Measurements from ENCODE around the gene CERCAM. TPM values are rescaled to one million over a fixed set of nuclear protein-coding genes. Genes with fewer than 3 reads are reported as not detected.
"Not testable (repeated sequence)": the region's sequence is repeated elsewhere in the genome, so short reads cannot be mapped to it uniquely, and the experiment has no call there.

Gene CERCAM
- total and polyA plus RNA-seq, 8 donors: 13.0 to 29.9 (median 18.8) TPM

DNA sequence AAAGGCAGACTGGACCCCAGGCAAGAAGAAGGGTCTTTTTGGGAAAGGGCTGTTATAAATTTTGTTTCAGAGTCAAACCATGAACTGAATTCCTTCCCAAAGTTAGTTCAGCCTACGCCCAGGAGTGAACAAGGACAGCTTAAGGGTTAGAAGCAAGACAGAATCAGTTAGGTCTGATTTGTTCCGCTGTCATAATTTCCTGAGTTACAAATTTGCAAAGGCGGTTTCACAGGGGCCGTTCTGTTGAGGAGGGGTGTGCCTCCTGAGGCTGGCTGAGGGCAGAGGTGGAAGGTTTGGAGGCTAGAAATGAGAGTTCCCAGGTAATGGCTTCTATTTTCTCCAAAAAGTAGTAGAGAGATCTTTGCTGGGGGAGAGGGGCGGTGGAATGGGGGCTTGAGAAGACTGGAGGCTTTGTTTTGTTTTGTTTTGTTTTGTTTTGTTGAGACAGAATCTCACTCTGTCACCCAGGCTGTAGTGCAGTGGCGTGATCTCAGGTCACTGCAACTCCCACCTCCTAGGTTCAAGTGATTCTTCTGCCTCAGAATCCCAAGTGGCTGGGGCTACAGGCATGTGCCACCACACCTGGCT lies 4.1 kb upstream of the CERCAM start:
- no peak for DNase-seq
- no peak overlapping the region for H3K4me3 ChIP-seq
- H3K9me3 ChIP-seq: no peaks in the 10 kb centered on the region
- no peak overlapping the region for H3K27ac ChIP-seq
- H3K4me1 ChIP-seq: peaks cover 6 to 12% (median 8%) of the 10 kb centered on the region in 3 donors
- FAIRE-seq: no peak
- H3K36me3 ChIP-seq: no peaks in the 10 kb centered on the region
- TF ChIP-seq, protein P1, sequence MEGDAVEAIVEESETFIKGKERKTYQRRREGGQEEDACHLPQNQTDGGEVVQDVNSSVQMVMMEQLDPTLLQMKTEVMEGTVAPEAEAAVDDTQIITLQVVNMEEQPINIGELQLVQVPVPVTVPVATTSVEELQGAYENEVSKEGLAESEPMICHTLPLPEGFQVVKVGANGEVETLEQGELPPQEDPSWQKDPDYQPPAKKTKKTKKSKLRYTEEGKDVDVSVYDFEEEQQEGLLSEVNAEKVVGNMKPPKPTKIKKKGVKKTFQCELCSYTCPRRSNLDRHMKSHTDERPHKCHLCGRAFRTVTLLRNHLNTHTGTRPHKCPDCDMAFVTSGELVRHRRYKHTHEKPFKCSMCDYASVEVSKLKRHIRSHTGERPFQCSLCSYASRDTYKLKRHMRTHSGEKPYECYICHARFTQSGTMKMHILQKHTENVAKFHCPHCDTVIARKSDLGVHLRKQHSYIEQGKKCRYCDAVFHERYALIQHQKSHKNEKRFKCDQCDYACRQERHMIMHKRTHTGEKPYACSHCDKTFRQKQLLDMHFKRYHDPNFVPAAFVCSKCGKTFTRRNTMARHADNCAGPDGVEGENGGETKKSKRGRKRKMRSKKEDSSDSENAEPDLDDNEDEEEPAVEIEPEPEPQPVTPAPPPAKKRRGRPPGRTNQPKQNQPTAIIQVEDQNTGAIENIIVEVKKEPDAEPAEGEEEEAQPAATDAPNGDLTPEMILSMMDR (IDR thresholded peaks at IDR 0.05): no peak
- intact Hi-C loops (cut with DNase I): no loop called here
- WGBS, 2 donors: 62 to 71% methylated on average over 6 of the region's 6 CpGs
- ATAC-seq: no peak
- H3K27me3 ChIP-seq: no peaks in the 10 kb centered on the region

DNA sequence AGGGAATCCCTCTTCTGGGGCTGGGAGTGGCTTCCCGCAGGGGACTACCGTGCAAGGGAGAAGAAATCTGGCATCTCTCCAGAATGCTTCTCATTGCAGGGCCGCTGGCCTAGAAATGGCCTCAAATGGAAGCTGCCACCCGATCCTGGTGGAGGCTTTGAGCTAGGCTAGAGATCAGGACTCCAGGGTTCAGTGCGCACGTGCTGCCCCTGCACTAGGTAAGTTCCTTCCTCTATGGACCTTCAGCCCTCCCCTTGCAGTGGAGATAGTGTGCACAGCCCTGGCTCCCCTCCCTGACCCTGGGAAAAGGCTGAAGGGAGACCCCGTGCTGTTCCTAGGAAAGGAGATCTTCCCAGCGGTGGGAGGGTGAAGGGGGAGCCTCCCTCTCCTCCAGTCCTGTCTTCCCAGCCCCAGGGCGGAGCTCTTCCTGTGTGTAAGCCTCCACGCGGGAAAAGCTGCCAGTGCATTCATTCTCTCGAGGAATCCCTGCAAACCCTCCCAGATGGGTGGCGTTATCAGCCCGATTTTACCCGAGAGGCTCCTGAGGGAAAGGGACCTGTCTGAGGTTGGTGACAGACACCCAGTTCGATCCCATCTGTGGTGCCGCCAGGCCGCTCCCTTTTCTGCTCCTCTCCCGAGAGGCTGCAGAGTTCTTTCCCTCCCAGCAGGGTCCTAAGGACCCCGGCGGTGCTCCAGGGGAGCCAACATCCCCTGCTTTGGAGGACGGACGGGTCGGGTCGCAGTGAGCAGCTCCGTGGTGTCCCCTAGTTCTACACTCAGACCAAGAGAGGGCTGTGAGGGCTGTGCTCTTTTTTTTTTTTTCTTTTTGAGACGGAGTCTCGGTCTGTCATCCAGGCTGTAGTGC lies 1.4 kb upstream of the CERCAM start:
- Histone ChIP-seq H3K27ac (no peak overlapping the region), H3K27me3 (no peaks in the 10 kb centered on the region), H3K9me3 (no peaks in the 10 kb centered on the region), H3K36me3 (no peaks in the 10 kb centered on the region), H3K4me3 (peak overlapping the region in 3 of 4 donors; percentile 94 to 99 (median 97)), H3K4me1 (peaks cover 6 to 14% (median 8%) of the 10 kb centered on the region in 3 donors)
- TF ChIP-seq, protein P1 (IDR thresholded peaks at IDR 0.05): no peak
- DNase-seq (no peak), FAIRE-seq (no peak), ATAC-seq (no peak)
- WGBS, 2 donors: 15 to 18% methylated on average over 26 to 28 of the region's 28 CpGs
- intact Hi-C loops (cut with DNase I): no loop called here

DNA sequence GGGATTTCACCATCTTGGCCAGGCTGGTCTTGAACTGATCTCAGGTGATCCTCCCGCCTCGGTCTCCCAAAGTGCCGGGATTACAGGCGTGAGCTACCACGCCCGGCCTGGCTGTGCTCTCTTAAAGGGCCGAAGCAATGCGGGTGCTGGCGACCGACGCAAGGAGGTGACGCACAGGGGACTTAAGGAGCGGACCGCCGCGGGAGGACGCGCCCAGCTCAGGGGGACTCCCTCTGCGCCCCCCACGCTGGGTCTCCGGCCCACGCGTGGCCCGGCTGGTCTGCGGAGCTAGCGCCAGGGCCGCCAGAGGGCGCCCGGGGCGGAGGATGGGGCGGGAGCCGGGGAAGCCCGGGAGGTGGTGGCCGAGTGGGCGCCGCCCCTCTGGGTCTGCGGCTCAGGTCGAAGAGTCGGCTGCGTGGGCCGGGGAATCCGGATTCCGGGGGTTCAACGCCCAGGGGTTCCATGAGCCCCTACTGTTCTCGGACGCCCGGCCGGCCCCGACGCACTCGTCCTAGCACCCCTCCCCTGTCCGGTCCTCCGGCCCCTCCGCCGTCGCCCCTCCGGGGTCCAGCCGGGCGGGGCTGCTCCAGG lies 502 bp upstream of the CERCAM start:
- no peaks in the 10 kb centered on the region for H3K9me3 ChIP-seq
- no peaks in the 10 kb centered on the region for H3K27me3 ChIP-seq
- H3K4me1 ChIP-seq: peaks cover 6 to 14% (median 8%) of the 10 kb centered on the region in 3 donors
- H3K4me3 ChIP-seq: peak overlapping the region; percentile 72 to 99 (median 96)
- WGBS, 2 donors: 1% methylated on average over 24 to 59 of the region's 59 CpGs
- H3K27ac ChIP-seq: peak overlapping the region; percentile 17 to 60 (median 32)
- FAIRE-seq: no peak
- DNase-seq: peak; percentile 65 to 90 (median 78)
- H3K36me3 ChIP-seq: no peaks in the 10 kb centered on the region
- TF ChIP-seq, protein P1 (IDR thresholded peaks at IDR 0.05): peak; percentile 61 to 81 (median 68)
- intact Hi-C loops (cut with DNase I): no loop called here
- peak; percentile 89 to 95 (median 93) for ATAC-seq

DNA sequence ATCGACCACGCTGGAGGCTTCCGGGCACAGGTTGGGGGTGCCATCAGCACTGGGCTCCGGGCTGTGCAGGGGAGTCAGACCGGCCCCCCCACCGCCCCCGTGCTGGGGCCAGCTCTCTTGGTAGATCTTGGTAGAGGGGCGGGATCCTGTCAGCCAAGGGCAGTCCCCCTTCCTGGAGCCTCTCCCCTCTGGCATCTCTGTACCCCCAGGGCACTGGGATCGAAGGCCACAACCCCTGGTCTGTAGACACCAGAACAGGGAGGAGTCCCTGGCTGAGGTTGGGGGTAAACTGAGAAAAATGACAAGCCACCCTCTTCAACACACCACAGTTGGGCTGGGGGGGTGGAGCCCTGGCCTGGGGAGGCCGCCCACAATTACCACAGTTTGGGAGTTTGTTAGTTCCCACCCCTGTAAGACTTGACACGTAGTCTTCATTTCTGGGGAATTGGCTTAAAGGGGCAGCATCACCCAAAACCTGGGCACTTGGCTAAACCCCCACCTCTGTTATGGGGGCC lies 882 bp downstream of the CERCAM start:
- WGBS, 2 donors: 26 to 42% methylated on average over 11 of the region's 11 CpGs
- Histone ChIP-seq H3K36me3 (no peaks in the 10 kb centered on the region), H3K9me3 (no peaks in the 10 kb centered on the region), H3K27me3 (no peaks in the 10 kb centered on the region), H3K4me3 (peak overlapping the region in 3 of 4 donors; percentile 94 to 99 (median 97)), H3K4me1 (peaks cover 6 to 14% (median 8%) of the 10 kb centered on the region in 3 donors), H3K27ac (no peak overlapping the region)
- DNase-seq (no peak), FAIRE-seq (no peak), ATAC-seq (no peak)
- intact Hi-C loops (cut with DNase I): no loop called here
- TF ChIP-seq, protein P1 (IDR thresholded peaks at IDR 0.05): no peak

DNA sequence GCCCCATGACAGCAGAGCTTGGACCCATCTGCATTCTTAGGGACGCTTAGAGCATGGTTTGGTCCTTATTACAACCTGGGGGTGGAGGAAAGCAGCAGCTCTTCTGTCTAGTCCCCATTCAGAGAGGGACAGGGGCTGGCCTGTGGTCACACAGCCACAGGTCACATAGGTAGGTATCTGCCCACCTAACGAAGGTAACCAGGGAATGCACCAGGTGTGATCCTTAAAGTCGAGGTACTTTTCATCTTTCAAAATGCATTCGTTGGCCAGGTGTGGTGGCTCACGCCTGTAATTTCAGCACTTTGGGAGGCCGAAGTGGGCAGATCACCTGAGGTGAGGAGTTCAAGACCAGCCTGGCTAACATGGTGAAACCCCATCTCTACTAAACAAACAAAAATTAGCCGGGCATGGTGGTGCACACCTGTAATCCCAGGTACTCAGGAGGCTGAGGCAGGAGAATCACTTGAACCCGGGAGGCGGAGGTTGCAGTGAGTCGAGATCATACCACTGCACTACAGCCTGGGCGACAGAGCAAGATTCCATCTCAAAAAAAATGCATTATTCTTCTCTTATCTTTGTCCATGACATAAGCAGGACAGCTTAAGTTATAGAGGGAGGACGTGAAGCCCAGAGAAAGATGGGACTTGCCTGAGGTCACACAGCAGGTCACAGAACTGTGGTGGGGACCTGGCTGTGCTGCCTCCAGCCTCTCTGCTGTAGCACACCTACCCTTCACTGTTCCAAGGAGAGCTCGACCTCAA lies 1.5 kb downstream of the CERCAM start:
- FAIRE-seq; H3K4me3 ChIP-seq; H3K36me3 ChIP-seq; intact Hi-C loops (cut with DNase I); H3K27me3 ChIP-seq; DNase-seq; H3K9me3 ChIP-seq; ATAC-seq; H3K27ac ChIP-seq: not testable (repeated sequence)
- peaks cover 6 to 14% (median 8%) of the 10 kb centered on the region in 3 donors for H3K4me1 ChIP-seq
- 88 to 92% methylated on average over 13 of the region's 13 CpGs for whole genome bisulfite sequencing, 2 donors

All from pancreas (tissue), 10 donors.